Parathyroid adenoma (tissue), 2 donors: ENCODE data around the gene ZBTB9.

Experiments used
- H2AFZ ChIP-seq: fragments of 300-600 bp; sonication (generic); one replicate; pipeline ENCODE4 v1.7.0; 2017; ENCODE audit warnings: antibody characterized with exemption, mild to moderate bottlenecking
- H3K27ac ChIP-seq: fragments of 300-600 bp; sonication (generic); one replicate; pipeline ENCODE4 v1.7.0; 2017
- H3K27me3 ChIP-seq: fragments of 300-600 bp; sonication (generic); one replicate; pipeline ENCODE4 v1.7.0; 2017; ENCODE audit warnings: low read length; ENCODE audit not compliant: control insufficient read depth, insufficient read depth
- H3K36me3 ChIP-seq: fragments of 300-600 bp; sonication (generic); one replicate; pipeline ENCODE4 v1.7.0; 2017; ENCODE audit warnings: low read length; ENCODE audit not compliant: control insufficient read depth, insufficient read depth
- H3K4me1 ChIP-seq: fragments of 300-600 bp; sonication (generic); one replicate; pipeline ENCODE4 v1.7.0; 2017; ENCODE audit warnings: control low read depth
- H3K4me2 ChIP-seq: fragments of 300-600 bp; sonication (generic); one replicate; pipeline ENCODE4 v1.7.0; 2017; ENCODE audit warnings: low read length
- H3K4me3 ChIP-seq: fragments of 300-600 bp; sonication (generic); one replicate; pipeline ENCODE4 v1.7.0; 2017; ENCODE audit warnings: low read depth, low read length
- H3K79me2 ChIP-seq: fragments of 300-600 bp; sonication (generic); one replicate; pipeline ENCODE4 v1.7.0; 2017; ENCODE audit warnings: control low read depth
- H3K9ac ChIP-seq: fragments of 300-600 bp; sonication (generic); one replicate; pipeline ENCODE4 v1.7.0; 2017; ENCODE audit warnings: mild to moderate bottlenecking
- H3K9me3 ChIP-seq: fragments of 300-600 bp; sonication (generic); one replicate; pipeline ENCODE4 v1.7.0; 2017; ENCODE audit warnings: low read length; ENCODE audit not compliant: control insufficient read depth
- TF ChIP-seq, protein P1 (sequence below): fragments of 300-600 bp; sonication (generic); IDR thresholded peaks from one replicate; pipeline ENCODE4 v1.7.0; 2017; ENCODE audit warnings: antibody characterized with exemption, mild to moderate bottlenecking
- donor health status: primary hyperparathyroidism.

The ZBTB9 gene

DNA sequence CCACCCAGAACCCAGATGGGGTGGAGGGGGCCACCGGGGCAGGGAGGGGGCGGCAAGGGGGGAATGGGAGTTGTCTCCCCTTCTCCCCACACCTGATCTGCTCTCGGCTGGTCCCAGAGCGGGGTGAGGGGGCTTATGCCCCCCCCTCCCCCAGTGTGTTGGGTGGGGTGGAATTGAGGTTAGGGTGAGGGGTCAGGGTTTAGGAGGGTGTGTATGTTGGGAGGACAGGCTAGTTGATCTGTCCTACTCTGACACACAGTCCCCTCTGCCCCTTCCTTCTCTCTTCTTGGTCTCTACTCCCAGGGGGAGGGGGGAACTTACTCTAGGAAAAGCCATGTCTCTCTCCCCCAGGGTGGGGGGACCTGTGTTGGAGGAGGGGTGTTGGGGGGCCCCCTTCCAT lies 1.9 kb upstream of the ZBTB9 start:
- Histone ChIP-seq H3K9ac (no peak overlapping the region), H3K79me2 (no peaks in the 10 kb centered on the region), H3K9me3 (no peaks in the 10 kb centered on the region), H3K27ac (no peak overlapping the region), H2AFZ (no peak overlapping the region), H3K27me3 (no peaks in the 10 kb centered on the region), H3K4me3 (no peak overlapping the region), H3K36me3 (no peaks in the 10 kb centered on the region), H3K4me1 (no peaks in the 10 kb centered on the region), H3K4me2 (no peak overlapping the region)
- TF ChIP-seq, protein P1, sequence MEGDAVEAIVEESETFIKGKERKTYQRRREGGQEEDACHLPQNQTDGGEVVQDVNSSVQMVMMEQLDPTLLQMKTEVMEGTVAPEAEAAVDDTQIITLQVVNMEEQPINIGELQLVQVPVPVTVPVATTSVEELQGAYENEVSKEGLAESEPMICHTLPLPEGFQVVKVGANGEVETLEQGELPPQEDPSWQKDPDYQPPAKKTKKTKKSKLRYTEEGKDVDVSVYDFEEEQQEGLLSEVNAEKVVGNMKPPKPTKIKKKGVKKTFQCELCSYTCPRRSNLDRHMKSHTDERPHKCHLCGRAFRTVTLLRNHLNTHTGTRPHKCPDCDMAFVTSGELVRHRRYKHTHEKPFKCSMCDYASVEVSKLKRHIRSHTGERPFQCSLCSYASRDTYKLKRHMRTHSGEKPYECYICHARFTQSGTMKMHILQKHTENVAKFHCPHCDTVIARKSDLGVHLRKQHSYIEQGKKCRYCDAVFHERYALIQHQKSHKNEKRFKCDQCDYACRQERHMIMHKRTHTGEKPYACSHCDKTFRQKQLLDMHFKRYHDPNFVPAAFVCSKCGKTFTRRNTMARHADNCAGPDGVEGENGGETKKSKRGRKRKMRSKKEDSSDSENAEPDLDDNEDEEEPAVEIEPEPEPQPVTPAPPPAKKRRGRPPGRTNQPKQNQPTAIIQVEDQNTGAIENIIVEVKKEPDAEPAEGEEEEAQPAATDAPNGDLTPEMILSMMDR = no peak

DNA sequence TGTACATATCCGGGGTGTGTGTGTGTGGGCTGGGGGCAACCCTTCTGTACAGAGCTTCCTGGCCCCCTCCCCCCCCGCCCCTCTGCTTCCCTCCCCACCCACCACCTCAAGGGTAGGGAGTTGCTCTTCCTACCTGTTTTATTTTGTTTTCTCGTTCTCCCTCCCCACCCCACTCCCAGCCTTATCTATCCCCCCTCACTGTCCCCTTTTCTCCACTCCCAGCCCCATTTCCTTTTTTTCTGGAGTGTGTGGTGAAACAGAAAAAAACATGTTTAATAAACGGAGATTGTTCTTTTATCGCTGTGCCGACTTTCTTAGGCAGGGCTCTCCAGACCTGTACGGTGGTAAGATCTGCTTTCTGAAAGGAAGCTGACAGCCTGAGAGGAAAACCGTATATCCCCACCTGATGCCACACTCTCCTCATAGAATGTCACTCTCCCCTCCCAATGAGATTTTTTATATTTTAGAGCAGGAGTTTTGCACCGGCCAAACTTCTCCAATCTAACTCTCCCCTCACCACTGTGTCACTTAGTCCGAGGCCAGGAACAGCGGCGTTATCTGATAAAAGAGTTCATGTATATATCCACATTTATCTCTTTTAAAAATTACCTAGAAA lies 875 bp upstream of the ZBTB9 start:
- H2AFZ ChIP-seq = peak overlapping the region; percentile 75
- H3K27me3 ChIP-seq = no peaks in the 10 kb centered on the region
- TF ChIP-seq, protein P1 = no peak
- no peaks in the 10 kb centered on the region for H3K79me2 ChIP-seq
- H3K4me1 ChIP-seq = no peaks in the 10 kb centered on the region
- H3K27ac ChIP-seq = peak overlapping the region; percentile 52
- H3K9ac ChIP-seq = no peak overlapping the region
- H3K4me3 ChIP-seq = peak overlapping the region; percentile 95
- peak overlapping the region; percentile 94 for H3K4me2 ChIP-seq
- no peaks in the 10 kb centered on the region for H3K36me3 ChIP-seq
- H3K9me3 ChIP-seq = no peaks in the 10 kb centered on the region

DNA sequence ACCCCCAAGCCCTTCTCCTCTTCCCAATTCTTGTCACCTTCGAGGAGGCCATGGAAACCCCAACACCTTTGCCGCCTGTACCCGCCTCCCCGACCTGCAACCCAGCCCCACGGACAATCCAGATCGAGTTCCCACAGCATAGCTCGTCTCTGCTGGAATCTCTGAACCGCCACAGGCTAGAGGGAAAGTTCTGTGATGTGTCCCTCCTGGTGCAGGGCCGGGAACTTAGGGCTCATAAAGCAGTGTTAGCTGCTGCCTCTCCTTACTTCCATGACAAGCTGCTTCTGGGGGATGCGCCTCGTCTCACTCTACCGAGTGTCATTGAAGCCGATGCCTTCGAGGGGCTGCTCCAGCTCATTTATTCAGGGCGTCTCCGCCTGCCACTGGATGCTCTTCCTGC lies 675 bp downstream of the ZBTB9 start:
- Histone ChIP-seq H2AFZ (peak overlapping the region; percentile 75), H3K4me1 (no peaks in the 10 kb centered on the region), H3K27me3 (no peaks in the 10 kb centered on the region), H3K27ac (no peak overlapping the region), H3K9me3 (no peaks in the 10 kb centered on the region), H3K4me2 (peak overlapping the region; percentile 93), H3K9ac (no peak overlapping the region), H3K36me3 (no peaks in the 10 kb centered on the region), H3K4me3 (peak overlapping the region; percentile 95), H3K79me2 (no peaks in the 10 kb centered on the region)
- TF ChIP-seq, protein P1 = no peak

DNA sequence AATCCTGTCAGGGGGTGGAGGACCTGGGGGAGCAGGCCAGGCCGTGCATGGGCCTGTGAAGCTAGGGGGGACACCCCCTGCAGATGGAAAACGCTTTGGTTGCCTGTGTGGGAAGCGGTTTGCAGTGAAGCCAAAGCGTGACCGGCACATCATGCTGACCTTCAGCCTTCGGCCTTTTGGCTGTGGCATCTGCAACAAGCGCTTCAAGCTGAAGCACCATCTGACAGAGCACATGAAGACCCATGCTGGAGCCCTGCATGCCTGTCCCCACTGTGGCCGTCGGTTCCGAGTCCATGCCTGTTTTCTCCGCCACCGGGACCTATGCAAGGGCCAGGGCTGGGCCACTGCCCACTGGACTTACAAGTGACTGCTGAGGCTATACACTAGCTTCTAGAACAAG lies 1.8 kb downstream of the ZBTB9 start:
- Histone ChIP-seq H3K27ac (no peak overlapping the region), H3K36me3 (no peaks in the 10 kb centered on the region), H3K79me2 (no peaks in the 10 kb centered on the region), H3K4me1 (no peaks in the 10 kb centered on the region), H3K4me3 (no peak overlapping the region), H3K9ac (no peak overlapping the region), H3K4me2 (no peak overlapping the region), H2AFZ (no peak overlapping the region), H3K27me3 (no peaks in the 10 kb centered on the region), H3K9me3 (no peaks in the 10 kb centered on the region)
- TF ChIP-seq, protein P1 = no peak

DNA sequence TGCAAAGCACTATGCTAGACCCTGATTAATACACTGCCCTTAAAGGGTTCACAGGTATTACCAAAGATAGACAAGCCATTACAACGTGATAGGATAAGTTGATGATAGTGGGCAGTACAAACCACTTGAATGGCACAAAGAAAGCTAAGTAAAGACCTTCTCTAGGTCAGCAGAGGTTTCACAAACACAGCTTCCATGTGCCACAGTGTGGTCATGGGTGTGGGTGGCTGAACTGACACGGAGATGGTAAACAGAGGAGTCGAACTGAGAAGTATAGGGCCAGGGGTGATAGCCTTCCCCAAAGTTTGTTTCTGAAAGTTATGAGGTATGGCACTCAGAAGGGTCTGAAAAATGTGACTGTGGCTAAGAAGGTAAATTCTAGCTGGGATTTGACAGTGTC lies 4.3 kb downstream of the ZBTB9 start:
- H3K36me3 ChIP-seq = no peaks in the 10 kb centered on the region
- no peak overlapping the region for H3K9ac ChIP-seq
- H3K4me2 ChIP-seq = no peak overlapping the region
- no peak overlapping the region for H3K4me3 ChIP-seq
- no peaks in the 10 kb centered on the region for H3K4me1 ChIP-seq
- H3K27ac ChIP-seq = no peak overlapping the region
- no peak overlapping the region for H2AFZ ChIP-seq
- no peaks in the 10 kb centered on the region for H3K79me2 ChIP-seq
- TF ChIP-seq, protein P1 = no peak
- no peaks in the 10 kb centered on the region for H3K27me3 ChIP-seq
- H3K9me3 ChIP-seq = no peaks in the 10 kb centered on the region
